Erythroblast (primary cell): ENCODE measurements around the gene DCLRE1C.
A peak's percentile ranks its signal among the peaks of the same experiment; 100 is the strongest.
"Not testable (repeated sequence)": the region's sequence is repeated elsewhere in the genome, so short reads cannot be mapped to it uniquely, and the experiment has no call there.

Experiments used
- DNase-seq, 2 experiments: peaks; one replicate each; lab custom pipeline; 2025; lab: John Stamatoyannopoulos, UW
- GATA1 ChIP-seq: IDR thresholded peaks from 2 replicates; pipeline ENCODE4 v1.6.1; 2011; ENCODE audit warnings: low read depth, mild to moderate bottlenecking, control low read depth, low read length, moderate library complexity
- POLR2A ChIP-seq: IDR thresholded peaks from 2 replicates; pipeline ENCODE4 v1.6.1; 2011; ENCODE audit warnings: mild to moderate bottlenecking, low read length

DCLRE1C gene

DNA sequence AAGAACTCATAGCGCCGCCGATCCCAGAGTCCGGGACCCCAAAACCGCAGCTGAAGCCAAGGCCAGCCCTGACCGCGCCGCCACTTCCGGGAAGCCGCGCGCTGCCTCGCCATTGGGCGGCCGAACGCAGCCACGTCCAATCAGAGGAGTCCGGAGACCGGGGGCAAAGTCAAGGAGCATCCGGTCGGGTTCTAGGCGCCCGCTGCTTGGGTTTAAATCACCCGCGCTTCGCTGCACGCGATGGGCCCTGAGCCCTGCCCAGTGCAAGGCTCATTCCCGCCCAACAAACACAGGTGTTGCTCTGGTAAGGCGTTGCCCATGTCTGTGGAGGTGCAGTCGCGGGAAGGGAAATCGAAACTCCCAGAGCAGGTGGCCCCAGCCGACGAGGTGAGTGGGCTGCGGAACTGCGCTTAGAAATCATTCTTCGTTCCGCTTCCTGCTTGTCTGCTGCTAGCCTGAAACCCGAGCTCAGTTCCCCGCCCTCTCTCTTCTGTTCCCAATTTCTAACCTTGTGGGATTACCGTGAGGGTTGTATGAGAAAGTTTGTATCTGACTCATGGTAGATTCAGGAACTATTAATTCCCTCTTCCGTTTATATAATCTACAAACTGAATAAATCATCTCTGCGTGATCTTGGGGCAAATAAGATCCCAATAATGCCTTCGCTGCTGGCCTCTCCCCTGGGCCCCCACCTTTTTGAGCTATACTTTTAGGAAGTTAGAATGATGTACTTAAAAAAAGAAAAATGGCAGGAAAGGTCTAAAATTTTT is at the start of gene DCLRE1C:
TSS of gene DCLRE1C (minus strand) at position 96 of the 770 bp plus-strand sequence. CDS start at position 10, 86 bp downstream.
- TF ChIP-seq POLR2A (peak; percentile 88), GATA1 (no peak)
- DNase-seq: peak; percentile 90 to 92

- no peak for DNase-seq
- TF ChIP-seq GATA1 (no peak), POLR2A (no peak)
These were observed 42.2 kb upstream of the DCLRE1C start for GRCh38 chr10:14995964-14996565.

- not testable (repeated sequence) for DNase-seq
These were observed 39.9 kb upstream of the DCLRE1C start for GRCh38 chr10:14993500-14994455.

GRCh38 chr10:14992336-14992735 is 38.4 kb upstream of the DCLRE1C start:
- DNase-seq: not testable (repeated sequence)

DNA sequence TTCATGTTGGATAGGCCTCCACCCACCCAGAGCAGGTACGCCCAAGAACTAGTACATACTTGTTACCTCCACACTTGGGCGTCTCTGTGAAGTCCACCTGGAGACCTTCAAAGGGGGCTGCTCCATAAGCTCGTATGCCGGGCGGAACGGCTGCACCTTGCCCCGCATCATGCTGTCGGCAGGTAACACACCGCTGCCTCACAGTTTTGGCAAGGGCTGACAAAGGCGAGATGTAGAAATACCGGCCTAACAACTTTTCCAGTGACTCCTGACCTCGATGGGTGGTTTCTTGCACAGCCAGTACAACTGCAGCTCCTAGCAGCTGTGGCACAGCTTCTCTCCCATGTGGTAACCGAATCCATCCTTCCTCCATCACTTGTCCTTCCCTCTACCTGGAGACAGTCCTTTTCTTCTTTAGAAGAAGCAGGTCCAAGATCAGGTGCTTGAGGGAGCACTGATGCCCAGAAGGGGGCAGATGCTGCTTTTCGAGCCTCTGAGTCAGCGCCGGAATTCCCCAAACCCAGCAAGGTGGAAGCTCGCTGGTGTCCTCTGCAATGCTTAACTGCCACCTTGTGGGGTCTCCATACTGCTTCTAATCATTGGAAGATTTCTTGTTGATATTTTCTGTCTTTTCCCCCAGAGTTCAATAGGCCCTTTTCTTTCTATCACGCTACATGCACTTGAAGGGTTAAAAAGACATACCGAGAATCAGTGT is 37.3 kb upstream of the DCLRE1C start:
- DNase-seq: not testable (repeated sequence)

DNA sequence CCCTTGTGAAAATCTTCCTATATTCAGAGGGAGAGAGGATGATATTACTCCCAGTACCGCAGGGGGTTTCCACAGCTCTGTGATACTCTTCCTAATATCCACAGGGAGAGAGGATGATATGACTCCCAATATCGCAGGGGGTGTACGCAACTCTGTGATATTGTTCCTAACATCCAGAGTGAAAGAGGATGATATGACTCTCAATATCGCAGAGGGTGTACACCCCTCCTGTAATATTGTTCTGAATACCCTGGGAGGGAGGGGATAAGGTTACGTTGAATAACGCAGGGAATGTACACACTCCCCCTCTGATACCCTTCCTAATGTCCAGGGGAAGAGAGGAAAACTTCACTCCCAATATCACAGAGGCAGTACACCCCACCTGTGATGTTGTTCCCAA is 35.7 kb upstream of the DCLRE1C start:
- DNase-seq: not testable (repeated sequence)

DNA sequence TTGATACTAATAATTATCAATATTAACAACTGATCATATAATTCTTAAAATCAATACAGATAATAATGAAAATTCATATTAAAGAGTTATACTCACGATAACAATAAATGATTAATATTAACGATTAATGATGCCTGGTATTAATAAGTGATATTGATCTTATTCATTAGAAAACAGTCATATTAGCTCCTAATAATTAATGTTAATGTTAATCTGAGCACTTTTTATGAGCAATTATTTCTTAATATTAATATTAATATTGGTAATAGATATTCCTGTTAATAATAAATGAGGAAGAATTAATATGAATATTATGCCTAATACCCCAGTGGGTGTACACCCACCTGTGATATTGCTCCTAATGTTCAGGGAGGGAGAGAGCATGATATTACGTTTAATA is 28.8 kb upstream of the DCLRE1C start:
- no peak for DNase-seq
- no peak for TF ChIP-seq GATA1
- TF ChIP-seq POLR2A: no peak

- TF ChIP-seq POLR2A (no peak), GATA1 (no peak)
- DNase-seq: peak in 1 of 2 experiments; percentile 10
These were observed 21.9 kb upstream of the DCLRE1C start for GRCh38 chr10:14975672-14976273.

DNA sequence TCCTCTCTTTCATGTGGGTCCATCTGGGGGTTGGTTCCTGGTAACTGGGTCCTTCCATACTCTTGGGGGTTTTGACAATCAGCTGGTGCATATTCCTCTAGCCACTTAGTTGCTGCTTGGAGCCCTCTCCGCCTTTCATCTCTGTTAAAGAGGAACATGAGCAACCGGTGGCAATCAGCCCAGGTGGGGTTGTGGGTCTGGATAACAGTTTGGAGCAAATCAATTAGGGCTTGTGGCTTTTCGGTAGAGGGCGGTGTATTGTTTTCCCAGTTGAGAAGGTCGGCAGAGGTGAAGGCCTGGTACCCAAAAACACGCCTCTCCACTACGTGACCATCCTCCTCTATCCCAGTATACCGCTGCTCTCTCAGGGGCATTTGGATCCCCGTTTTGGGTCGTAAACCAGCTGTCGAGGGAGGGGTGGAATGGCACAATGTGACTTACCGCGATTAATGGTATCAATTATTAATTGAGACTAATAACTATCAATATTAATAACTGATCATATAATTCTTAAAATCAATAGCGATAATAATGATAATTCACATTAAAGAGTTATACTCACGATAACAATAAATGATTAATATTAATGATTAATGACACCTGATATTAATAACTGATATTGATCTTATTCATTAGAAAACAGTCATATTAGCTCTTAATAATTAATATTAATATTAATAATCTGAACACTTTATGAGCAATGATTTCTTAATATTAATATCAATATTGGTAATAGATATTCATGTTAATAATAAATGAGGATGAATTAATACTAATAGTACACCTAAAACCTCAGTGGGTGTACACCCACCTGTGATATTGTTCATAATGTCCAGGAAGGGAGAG is 20.5 kb upstream of the DCLRE1C start:
- not testable (repeated sequence) for DNase-seq

DNA sequence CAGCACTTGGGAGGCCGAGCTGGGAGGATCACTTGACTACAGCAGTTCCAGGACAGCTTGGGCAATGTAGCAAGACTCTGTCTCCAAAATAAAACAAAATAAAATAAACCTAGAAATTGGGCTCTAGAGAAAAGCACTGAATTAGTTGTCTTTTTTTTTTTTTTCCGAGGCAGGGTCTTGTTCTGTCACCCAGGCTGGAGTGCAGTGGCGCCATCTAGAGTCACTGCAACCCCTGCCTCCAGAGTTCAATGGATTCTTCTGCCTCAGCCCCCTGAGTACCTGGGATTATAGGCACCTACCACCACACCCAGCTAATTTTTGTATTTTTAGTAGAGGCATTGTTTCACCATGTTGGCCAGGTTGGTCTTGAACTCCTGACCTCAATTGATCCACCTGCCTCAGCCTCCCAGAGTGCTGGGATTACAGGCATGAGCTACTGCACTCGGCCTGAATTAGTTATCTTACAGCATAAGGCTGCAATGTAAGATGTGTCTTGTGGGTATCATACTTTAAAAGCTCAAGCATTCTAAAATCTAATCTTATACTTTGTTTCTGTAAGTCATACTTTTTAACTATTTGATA is 18.1 kb upstream of the DCLRE1C start:
- TF ChIP-seq GATA1: no peak
- TF ChIP-seq POLR2A: no peak
- peak; percentile 42 to 55 for DNase-seq

DNA sequence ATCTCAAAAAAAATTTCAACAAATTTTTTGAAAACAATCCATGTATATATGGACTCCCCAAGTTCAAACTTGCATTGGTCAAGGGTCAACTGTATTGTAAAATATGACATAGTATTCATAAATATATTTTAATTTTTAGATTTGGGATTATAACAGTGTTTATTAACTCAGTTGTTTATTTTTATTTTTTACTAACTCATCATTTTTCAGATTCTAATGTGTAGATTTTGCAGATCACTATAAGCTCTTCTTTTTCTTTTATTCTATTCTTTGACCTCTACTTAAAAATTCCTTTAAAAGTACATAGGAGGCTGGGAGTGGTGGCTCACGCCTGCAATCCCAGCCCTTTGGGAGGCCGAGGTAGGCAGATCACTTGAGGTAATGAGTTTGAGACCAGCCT is 14.0 kb upstream of the DCLRE1C start:
- no peak for DNase-seq
- no peak for TF ChIP-seq POLR2A
- no peak for TF ChIP-seq GATA1

GRCh38 chr10:14959221-14960057 is 5.5 kb upstream of the DCLRE1C start, which contains the start of gene MEIG1:
TSS of gene MEIG1 (plus strand) at chr10:14959388. CDS start at chr10:14966469, 7,081 bp downstream.
- DNase-seq: peak; percentile 90 to 92

More at GRCh38 chr10:14959221-14960057, 5.5 kb upstream of the DCLRE1C start, which contains the start of gene MEIG1:
- TF ChIP-seq GATA1 (no peak), POLR2A (no peak)
